ENCODE results near the gene FBXO3.

Gene FBXO3

DNA sequence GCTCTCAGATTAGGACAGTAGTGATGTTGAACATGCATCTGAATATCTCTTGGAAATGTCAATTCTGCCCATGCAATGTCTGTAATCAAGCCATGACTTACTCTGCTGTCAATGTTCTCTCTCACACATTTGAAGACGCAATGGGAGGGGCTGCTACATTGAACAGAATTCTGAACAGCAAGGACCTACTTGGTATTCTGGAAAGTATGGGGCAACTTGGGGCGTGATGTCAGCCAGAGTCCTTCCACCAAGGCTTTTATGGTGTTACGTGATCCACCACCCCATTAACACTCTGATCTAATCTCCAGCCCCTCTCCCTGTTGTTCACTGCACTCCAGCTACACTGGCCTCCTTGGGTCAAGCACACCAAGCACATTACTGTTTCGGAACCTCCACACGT, 31.0 kb downstream of the FBXO3 start:
- Mint-ChIP-seq H3K27me3 (ENCODE audit: low read depth, poor library complexity) (no peaks in the 10 kb centered on the region), H3K4me1 (peaks cover 18% of the 10 kb centered on the region), H3K36me3 (ENCODE audit: low read depth) (peaks cover 16% of the 10 kb centered on the region), H3K9me3 (peaks cover 8% of the 10 kb centered on the region), H3K27ac (peak overlapping the region; percentile 9), H3K4me3 (no peak overlapping the region)
- no peak for DNase-seq
- TF ChIP-seq, protein P1, sequence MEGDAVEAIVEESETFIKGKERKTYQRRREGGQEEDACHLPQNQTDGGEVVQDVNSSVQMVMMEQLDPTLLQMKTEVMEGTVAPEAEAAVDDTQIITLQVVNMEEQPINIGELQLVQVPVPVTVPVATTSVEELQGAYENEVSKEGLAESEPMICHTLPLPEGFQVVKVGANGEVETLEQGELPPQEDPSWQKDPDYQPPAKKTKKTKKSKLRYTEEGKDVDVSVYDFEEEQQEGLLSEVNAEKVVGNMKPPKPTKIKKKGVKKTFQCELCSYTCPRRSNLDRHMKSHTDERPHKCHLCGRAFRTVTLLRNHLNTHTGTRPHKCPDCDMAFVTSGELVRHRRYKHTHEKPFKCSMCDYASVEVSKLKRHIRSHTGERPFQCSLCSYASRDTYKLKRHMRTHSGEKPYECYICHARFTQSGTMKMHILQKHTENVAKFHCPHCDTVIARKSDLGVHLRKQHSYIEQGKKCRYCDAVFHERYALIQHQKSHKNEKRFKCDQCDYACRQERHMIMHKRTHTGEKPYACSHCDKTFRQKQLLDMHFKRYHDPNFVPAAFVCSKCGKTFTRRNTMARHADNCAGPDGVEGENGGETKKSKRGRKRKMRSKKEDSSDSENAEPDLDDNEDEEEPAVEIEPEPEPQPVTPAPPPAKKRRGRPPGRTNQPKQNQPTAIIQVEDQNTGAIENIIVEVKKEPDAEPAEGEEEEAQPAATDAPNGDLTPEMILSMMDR (IDR thresholded peaks at IDR 0.05): no peak

DNA sequence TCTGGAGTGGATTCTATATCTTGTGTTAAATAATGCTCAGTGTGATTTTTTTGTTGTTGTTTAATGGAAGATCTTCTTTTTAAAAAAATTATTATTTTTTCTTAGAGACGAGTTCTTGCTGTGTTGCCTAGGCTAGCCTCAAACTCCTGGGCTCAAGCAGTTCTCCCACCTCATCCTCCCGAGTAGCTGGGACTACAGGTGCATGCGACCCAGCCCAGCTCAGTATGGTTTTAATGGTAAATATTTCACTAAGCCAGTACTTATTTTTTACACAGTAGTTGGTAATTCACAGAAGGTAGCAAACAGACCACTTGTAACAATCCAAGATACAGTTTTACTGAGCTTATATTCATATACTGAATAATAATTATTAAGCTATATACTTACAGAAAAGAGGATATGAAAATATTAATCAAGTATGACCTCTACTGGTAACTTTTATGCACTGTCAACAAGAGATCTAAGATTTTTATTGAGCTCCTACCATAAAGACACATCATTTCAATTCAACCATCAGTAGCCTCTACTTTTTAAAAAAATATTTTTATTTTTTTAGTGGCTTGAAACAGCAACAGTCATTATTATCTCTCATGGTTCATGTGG, 32.0 kb downstream of the FBXO3 start:
- Mint-ChIP-seq H3K4me1 (peaks cover 24% of the 10 kb centered on the region), H3K36me3 (ENCODE audit: low read depth) (peaks cover 16% of the 10 kb centered on the region), H3K9me3 (peaks cover 8% of the 10 kb centered on the region), H3K27me3 (ENCODE audit: low read depth, poor library complexity) (no peaks in the 10 kb centered on the region), H3K4me3 (no peak overlapping the region), H3K27ac (no peak overlapping the region)
- no peak for DNase-seq
- TF ChIP-seq, protein P1 (IDR thresholded peaks at IDR 0.05): no peak

DNA sequence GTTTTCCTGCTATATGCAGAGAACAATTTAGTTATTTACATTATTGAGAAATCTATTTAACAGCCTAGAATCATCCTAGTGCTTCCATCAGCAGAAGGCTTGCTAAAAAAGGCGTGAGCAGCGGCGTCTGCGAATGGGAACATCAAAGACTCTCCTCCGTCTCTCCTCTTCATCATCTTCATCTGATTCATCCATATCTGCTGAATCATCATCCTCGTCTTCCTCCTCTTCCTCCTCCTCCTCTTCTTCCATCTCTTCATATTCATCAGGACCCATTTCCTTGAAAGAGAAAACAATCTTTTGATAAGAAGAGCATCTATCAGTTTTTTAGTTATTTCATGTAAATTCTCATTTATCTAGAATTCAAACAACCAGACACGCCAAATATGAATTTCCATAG, 32.5 kb downstream of the FBXO3 start:
- H3K27me3 Mint-ChIP-seq (ENCODE audit: low read depth, poor library complexity): peaks cover 2% of the 10 kb centered on the region
- H3K4me1 Mint-ChIP-seq: peaks cover 29% of the 10 kb centered on the region
- peaks cover 11% of the 10 kb centered on the region for H3K36me3 Mint-ChIP-seq (ENCODE audit: low read depth)
- TF ChIP-seq, protein P1 (IDR thresholded peaks at IDR 0.05): no peak
- no peak overlapping the region for H3K27ac Mint-ChIP-seq
- DNase-seq: no peak
- H3K4me3 Mint-ChIP-seq: no peak overlapping the region
- peaks cover 8% of the 10 kb centered on the region for H3K9me3 Mint-ChIP-seq

- TF ChIP-seq, protein P1 (IDR thresholded peaks at IDR 0.05): no peak
- peaks cover 39% of the 10 kb centered on the region for H3K4me1 Mint-ChIP-seq
- H3K27me3 Mint-ChIP-seq (ENCODE audit: low read depth, poor library complexity): peaks cover 3% of the 10 kb centered on the region
- peaks cover 24% of the 10 kb centered on the region for H3K36me3 Mint-ChIP-seq (ENCODE audit: low read depth)
- H3K27ac Mint-ChIP-seq: no peak overlapping the region
- H3K4me3 Mint-ChIP-seq: peak overlapping the region; percentile 90
- H3K9me3 Mint-ChIP-seq: peaks cover 14% of the 10 kb centered on the region
- DNase-seq: no peak
These were observed 36.9 kb downstream of the FBXO3 start for GRCh38 chr11:33737362-33737821.

DNA sequence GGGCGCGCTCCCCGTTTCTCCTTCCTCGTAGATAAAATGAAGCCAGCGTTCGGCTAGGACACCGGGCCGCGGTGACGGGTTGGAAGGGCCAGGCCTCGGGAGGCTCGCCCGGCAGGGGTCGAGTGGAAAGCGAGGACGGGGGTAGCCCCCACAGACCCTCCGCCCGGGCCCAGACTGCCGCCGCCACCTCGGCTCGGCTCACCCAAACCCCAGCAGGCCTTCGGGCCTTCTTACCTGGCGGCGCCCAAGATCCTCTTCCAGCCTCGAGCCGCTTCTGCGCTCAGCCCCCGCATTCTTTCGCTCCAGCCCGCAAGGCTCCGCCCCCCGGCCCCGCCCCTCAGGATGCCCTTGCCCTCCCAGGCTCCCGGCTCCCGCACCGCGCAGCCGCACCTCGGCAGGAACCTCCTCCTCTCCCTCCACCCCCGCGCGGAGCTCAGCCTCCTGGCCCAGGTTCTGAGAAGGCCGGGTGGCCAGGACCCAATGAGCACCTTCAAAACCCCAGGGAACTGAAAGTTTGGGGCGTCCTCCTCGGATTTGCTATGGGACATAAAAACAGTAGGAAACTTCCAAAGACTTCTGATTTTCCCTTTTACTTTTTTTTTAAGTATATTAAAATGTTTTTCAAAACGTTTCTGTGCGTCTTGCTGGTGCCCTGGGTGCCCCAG, 38.0 kb downstream of the FBXO3 start, which contains the start of gene CD59:
CD59 (minus strand) TSS at position 276 of the 665 bp plus-strand sequence. CDS start 13,978 bp downstream, outside the sequence.
- peaks cover 31% of the 10 kb centered on the region for H3K36me3 Mint-ChIP-seq (ENCODE audit: low read depth)
- peaks cover 3% of the 10 kb centered on the region for H3K27me3 Mint-ChIP-seq (ENCODE audit: low read depth, poor library complexity)
- peak within 1 kb of the TSS; percentile 90 for H3K4me3 Mint-ChIP-seq
- peak; percentile 99 for DNase-seq
- H3K27ac Mint-ChIP-seq: no peak within 1 kb of the TSS
- H3K9me3 Mint-ChIP-seq: peaks cover 14% of the 10 kb centered on the region
- peaks cover 47% of the 10 kb centered on the region for H3K4me1 Mint-ChIP-seq
- TF ChIP-seq, protein P1 (IDR thresholded peaks at IDR 0.05): no peak
